Stimulated activated CD8-positive, alpha-beta memory T cell treated with anti-CD3 and anti-CD28 coated beads, Interleukin-7, amount 100 ng/mL, for 24 hours (primary cell): ENCODE measurements around the gene DDX4.

ENCODE experiments used
- DNase-seq: peaks from one replicate; pipeline ENCODE4 v3.0.0-alpha.2; 2020; ENCODE audit warnings: low read depth

Gene DDX4

DNA sequence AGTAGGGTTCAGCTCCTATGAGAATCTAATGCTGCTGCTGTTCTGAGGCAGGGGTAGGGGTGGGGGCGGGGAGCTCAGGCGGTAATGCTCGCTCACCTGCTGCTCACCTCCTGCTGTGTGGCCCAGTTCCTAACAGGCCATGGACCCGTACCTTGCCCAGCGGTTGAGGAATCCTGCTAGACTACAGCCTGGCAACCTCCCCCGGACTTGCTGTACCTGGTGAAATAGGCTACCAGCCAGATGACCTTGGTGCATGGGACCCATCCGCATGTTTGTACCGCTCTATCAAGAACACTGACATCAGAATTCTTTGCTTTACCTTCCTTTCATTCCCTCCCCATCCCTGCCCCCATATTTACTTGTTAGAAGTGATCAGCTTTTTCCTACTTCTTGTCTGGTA is 128.6 kb downstream of the DDX4 start:
- no peak for DNase-seq
